GM18507 (cell line): ENCODE results near the gene CYP2B6.
A peak's percentile ranks its signal among the peaks of the same experiment; 100 is the strongest.
"Not testable (repeated sequence)": the region's sequence is repeated elsewhere in the genome, so short reads cannot be mapped to it uniquely, and the experiment has no call there.

ENCODE experiments used
- DNase-seq: peaks from one replicate; pipeline ENCODE4 v3.0.0; 2011; ENCODE audit warnings: low read depth; ENCODE audit not compliant: insufficient read length; ENCODE audit errors: extremely low spot score
- FAIRE-seq: peaks from 2 replicates; lab custom pipeline; 2011; peaks lifted over from hg19 to GRCh38; lab: Jason Lieb, UNC

CYP2B6 gene

GRCh38 chr19:40990972-40991381, at the start of gene CYP2B6:
CYP2B6 (plus strand) TSS chr19:40991282; CDS start chr19:40991306, 24 bp downstream.
- FAIRE-seq (no peak), DNase-seq (no peak)

GRCh38 chr19:40941481-40942219, 49.4 kb upstream of the CYP2B6 start:
- FAIRE-seq = no peak

GRCh38 chr19:40945645-40946044, 45.4 kb upstream of the CYP2B6 start:
- no peak for FAIRE-seq
- no peak for DNase-seq

More at GRCh38 chr19:40941481-40942219, 49.4 kb upstream of the CYP2B6 start:
- DNase-seq = no peak

GRCh38 chr19:40947114-40947513, 44.0 kb upstream of the CYP2B6 start:
- FAIRE-seq (no peak), DNase-seq (no peak)

- FAIRE-seq = no peak
- no peak for DNase-seq
These were observed 43.5 kb upstream of the CYP2B6 start for GRCh38 chr19:40947573-40947972.

- DNase-seq = no peak
- no peak for FAIRE-seq
These were observed 42.3 kb upstream of the CYP2B6 start for GRCh38 chr19:40948580-40949299.

GRCh38 chr19:40954573-40954972, 36.5 kb upstream of the CYP2B6 start:
- DNase-seq = no peak
- no peak for FAIRE-seq

GRCh38 chr19:40959338-40959737, 31.7 kb upstream of the CYP2B6 start:
- FAIRE-seq (no peak), DNase-seq (no peak)

GRCh38 chr19:40960062-40960685, 30.9 kb upstream of the CYP2B6 start:
- DNase-seq = no peak
- no peak for FAIRE-seq

GRCh38 chr19:40960780-40961179, 30.3 kb upstream of the CYP2B6 start:
- FAIRE-seq = no peak
- DNase-seq = no peak

- FAIRE-seq (no peak), DNase-seq (no peak)
These were observed 28.6 kb upstream of the CYP2B6 start for GRCh38 chr19:40962460-40962961.

GRCh38 chr19:40964361-40964760, 26.7 kb upstream of the CYP2B6 start:
- FAIRE-seq, DNase-seq: not testable (repeated sequence)

GRCh38 chr19:40965351-40965750, 25.7 kb upstream of the CYP2B6 start:
- FAIRE-seq = not testable (repeated sequence)

GRCh38 chr19:40966591-40966990, 24.5 kb upstream of the CYP2B6 start:
- not testable (repeated sequence) for FAIRE-seq, DNase-seq

More at GRCh38 chr19:40965351-40965750, 25.7 kb upstream of the CYP2B6 start:
- not testable (repeated sequence) for DNase-seq

- FAIRE-seq, DNase-seq: not testable (repeated sequence)
These were observed 23.0 kb upstream of the CYP2B6 start for GRCh38 chr19:40968065-40968464.

GRCh38 chr19:40969721-40970120, 21.4 kb upstream of the CYP2B6 start:
- FAIRE-seq, DNase-seq: not testable (repeated sequence)

GRCh38 chr19:40970396-40971345, 20.4 kb upstream of the CYP2B6 start:
- DNase-seq, FAIRE-seq: not testable (repeated sequence)

- peak; percentile 25 for DNase-seq
- no peak for FAIRE-seq
These were observed 16.4 kb upstream of the CYP2B6 start for GRCh38 chr19:40974633-40975037.

GRCh38 chr19:40976134-40976533, 14.9 kb upstream of the CYP2B6 start:
- DNase-seq = no peak
- FAIRE-seq = no peak
